ENCODE results near the gene ACSF3. TPM values are rescaled to one million over a fixed set of nuclear protein-coding genes. Genes with fewer than 3 reads are reported as not detected.

The ACSF3 gene
- total RNA-seq, 1 donor from 2014 or later: 32.0 TPM

- Histone ChIP-seq H3K4me1 (no peaks in the 10 kb centered on the region), H3K27me3 (peaks cover 30% of the 10 kb centered on the region), H3K36me3 (no peaks in the 10 kb centered on the region), H3K27ac (no peak overlapping the region), H3K4me3 (no peak overlapping the region), H3K9me3 (no peaks in the 10 kb centered on the region)
- no peak for DNase-seq
- intact Hi-C loops (cut with DNase I): no loop called here
- ATAC-seq: no peak
- TF ChIP-seq CTCF (IDR thresholded peaks at IDR 0.05): no peak
These were observed 46.1 kb upstream of the ACSF3 start for GRCh38 chr16:89047331-89048089.

- H3K4me3 ChIP-seq: no peak overlapping the region
- no peaks in the 10 kb centered on the region for H3K4me1 ChIP-seq
- ATAC-seq (no peak), DNase-seq (no peak)
- H3K27ac ChIP-seq: no peak overlapping the region
- no peaks in the 10 kb centered on the region for H3K36me3 ChIP-seq
- no peak for TF ChIP-seq CTCF (IDR thresholded peaks at IDR 0.05)
- H3K27me3 ChIP-seq: peaks cover 30% of the 10 kb centered on the region
- intact Hi-C loops (cut with DNase I): no loop called here
- no peaks in the 10 kb centered on the region for H3K9me3 ChIP-seq
These were observed 45.4 kb upstream of the ACSF3 start for GRCh38 chr16:89048090-89048725.

- intact Hi-C loops (cut with DNase I): no loop called here
- TF ChIP-seq CTCF (IDR thresholded peaks at IDR 0.05): no peak
- H3K4me1 ChIP-seq: no peaks in the 10 kb centered on the region
- no peaks in the 10 kb centered on the region for H3K9me3 ChIP-seq
- H3K27me3 ChIP-seq: peaks cover 33% of the 10 kb centered on the region
- no peak for DNase-seq
- no peaks in the 10 kb centered on the region for H3K36me3 ChIP-seq
- no peak overlapping the region for H3K4me3 ChIP-seq
- no peak overlapping the region for H3K27ac ChIP-seq
- ATAC-seq: no peak
These were observed 44.7 kb upstream of the ACSF3 start for GRCh38 chr16:89048871-89049422.

DNA sequence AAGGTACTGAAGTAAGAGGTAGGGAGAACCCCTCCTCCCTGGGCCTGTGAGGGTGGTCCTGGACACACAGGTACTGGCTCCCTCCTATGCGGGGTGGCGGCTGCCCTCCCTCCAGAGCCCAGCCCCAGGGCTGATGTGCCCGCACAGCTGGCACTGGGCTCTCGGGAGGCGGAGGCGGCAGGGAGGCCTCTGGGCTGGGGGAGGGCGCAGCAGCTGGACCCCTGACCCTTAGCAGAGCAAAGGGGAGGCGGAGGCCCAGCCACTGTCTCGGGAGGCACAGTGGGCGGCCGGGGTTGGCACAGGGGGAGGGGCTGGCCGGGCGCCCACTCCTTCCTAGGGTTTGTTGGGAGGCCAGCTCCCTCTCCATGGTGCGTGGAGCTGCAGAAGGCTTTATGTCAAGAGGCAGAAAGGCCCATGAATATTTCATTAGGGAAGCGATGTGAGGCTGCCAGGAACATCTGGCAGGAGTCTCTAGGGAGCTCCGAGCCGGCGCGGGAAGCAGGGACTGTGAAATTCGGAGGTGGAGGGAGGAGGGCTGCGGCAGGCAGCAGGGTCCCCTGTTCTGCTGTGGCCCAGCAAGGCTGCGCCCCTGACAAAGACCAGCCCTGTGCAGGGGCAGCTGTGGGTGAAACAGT is 44.1 kb upstream of the ACSF3 start:
- TF ChIP-seq CTCF (IDR thresholded peaks at IDR 0.05): no peak
- DNase-seq (no peak), ATAC-seq (no peak)
- no peaks in the 10 kb centered on the region for H3K36me3 ChIP-seq
- intact Hi-C loops (cut with DNase I): no loop called here
- no peaks in the 10 kb centered on the region for H3K4me1 ChIP-seq
- no peak overlapping the region for H3K27ac ChIP-seq
- H3K4me3 ChIP-seq: no peak overlapping the region
- H3K9me3 ChIP-seq: no peaks in the 10 kb centered on the region
- H3K27me3 ChIP-seq: peaks cover 32% of the 10 kb centered on the region

DNA sequence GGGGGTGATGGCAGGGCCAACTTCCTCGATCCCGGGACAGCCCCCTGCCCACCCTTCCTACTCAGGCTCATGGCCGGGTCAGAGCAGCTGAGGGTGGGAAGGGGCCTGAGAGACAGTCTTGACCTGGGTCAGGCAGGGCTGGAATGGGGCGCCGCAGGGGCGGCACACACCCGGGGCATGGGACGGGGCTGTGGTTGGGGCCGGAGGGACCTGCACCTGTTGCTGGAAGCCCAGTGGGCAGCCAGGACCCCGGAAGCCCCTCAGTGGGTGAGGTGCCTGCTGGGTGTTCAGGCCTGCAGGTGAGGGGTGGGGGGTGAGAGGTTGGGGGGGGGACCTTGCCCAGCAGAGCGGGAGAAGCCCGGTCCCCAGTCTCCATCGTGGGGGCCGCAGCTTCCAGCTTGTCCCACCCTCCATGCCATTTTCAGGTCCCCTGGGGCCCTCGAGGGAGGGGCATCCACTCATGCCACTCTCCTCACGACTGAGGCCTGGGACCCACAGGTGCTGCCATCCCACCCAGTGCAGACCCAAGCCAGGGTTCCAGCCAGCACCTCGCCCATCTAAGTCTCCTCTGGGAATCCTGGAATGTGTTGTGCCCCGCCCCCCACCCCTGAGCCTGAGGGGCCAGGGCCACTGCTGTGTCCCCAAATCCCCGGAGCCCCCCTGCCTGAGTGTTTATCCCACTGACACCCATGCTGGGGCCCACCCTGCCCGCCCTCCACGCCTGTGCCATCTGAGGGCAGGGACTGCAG is 43.4 kb upstream of the ACSF3 start:
- peaks cover 39% of the 10 kb centered on the region for H3K27me3 ChIP-seq
- no peak for TF ChIP-seq CTCF (IDR thresholded peaks at IDR 0.05)
- DNase-seq (no peak), ATAC-seq (no peak)
- intact Hi-C loops (cut with DNase I): no loop called here
- no peaks in the 10 kb centered on the region for H3K9me3 ChIP-seq
- no peaks in the 10 kb centered on the region for H3K4me1 ChIP-seq
- H3K27ac ChIP-seq: no peak overlapping the region
- no peak overlapping the region for H3K4me3 ChIP-seq
- no peaks in the 10 kb centered on the region for H3K36me3 ChIP-seq

Measured in upper lobe of right lung (tissue), 1 donor.